Right lobe of liver (tissue), 4 donors: ENCODE measurements around the gene ANTXR1.

Source experiments
- POLR2A ChIP-seq: fragments of 450-650 bp; IDR thresholded peaks from one replicate; pipeline ENCODE4 v1.6.1; 2017; ENCODE audit warnings: antibody characterized with exemption, mild to moderate bottlenecking
- TF ChIP-seq, protein P1 (sequence below), 4 donors: fragments of 200-600 bp in 3 of 4; fragments of 450-650 bp in 1 of 4; IDR thresholded peaks; one replicate each; pipeline versions ENCODE4 v1.5.1 to v1.8.0; 2016 to 2022; ENCODE audit warnings: antibody characterized with exemption in 4 of 4, mild to moderate bottlenecking in 2 of 4
- donor health status: DM: no; HTN: no; CAD: no.
- donor health status: DM: no; HTN: no; CAD: no.
- donor health status: DM: no; HTN: yes; CAD: no.

GRCh38 chr2:69145204-69145603, 132.2 kb downstream of the ANTXR1 start:
- TF ChIP-seq, protein P1, sequence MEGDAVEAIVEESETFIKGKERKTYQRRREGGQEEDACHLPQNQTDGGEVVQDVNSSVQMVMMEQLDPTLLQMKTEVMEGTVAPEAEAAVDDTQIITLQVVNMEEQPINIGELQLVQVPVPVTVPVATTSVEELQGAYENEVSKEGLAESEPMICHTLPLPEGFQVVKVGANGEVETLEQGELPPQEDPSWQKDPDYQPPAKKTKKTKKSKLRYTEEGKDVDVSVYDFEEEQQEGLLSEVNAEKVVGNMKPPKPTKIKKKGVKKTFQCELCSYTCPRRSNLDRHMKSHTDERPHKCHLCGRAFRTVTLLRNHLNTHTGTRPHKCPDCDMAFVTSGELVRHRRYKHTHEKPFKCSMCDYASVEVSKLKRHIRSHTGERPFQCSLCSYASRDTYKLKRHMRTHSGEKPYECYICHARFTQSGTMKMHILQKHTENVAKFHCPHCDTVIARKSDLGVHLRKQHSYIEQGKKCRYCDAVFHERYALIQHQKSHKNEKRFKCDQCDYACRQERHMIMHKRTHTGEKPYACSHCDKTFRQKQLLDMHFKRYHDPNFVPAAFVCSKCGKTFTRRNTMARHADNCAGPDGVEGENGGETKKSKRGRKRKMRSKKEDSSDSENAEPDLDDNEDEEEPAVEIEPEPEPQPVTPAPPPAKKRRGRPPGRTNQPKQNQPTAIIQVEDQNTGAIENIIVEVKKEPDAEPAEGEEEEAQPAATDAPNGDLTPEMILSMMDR (IDR thresholded peaks at IDR 0.05): no peak
- no peak for TF ChIP-seq POLR2A
